Measurements from ENCODE around the gene SCGN. TPM values are rescaled to one million over a fixed set of nuclear protein-coding genes. Genes with fewer than 3 reads are reported as not detected.
A peak's percentile ranks its signal among the peaks of the same experiment; 100 is the strongest.

SCGN gene
- total and polyA plus RNA-seq, 2 of the 13 experiments (the other 11 are each of a cell fraction or from before 2014, with no cell fraction given): 2.9 to 29.0 TPM

GRCh38 chr6:25641940-25642666 lies 9.9 kb upstream of the SCGN start (continued):
- peak; percentile 95 for TF ChIP-seq GFI1 (CRISPR knock-in tag; IDR thresholded peaks at IDR 0.05; ENCODE audit: borderline replicate concordance)
- TF ChIP-seq ZNF234 (CRISPR knock-in tag; conservative IDR thresholded peaks at IDR 0.05): no peak
- TF ChIP-seq HMG20A (CRISPR knock-in tag; IDR thresholded peaks at IDR 0.05; ENCODE audit: borderline replicate concordance): peak; percentile 75; the same call in 1 of the 2 replicates
- peak; percentile 74 for TF ChIP-seq DPF2 (CRISPR knock-in tag; IDR thresholded peaks at IDR 0.05; ENCODE audit: borderline replicate concordance, low read depth)
- TF ChIP-seq ZNF264 (CRISPR knock-in tag; IDR thresholded peaks at IDR 0.05): 0 out of 2 replicates have a peak, but pooled peaks have one; percentile 60
- TF ChIP-seq POLR2G (IDR thresholded peaks at IDR 0.05; ENCODE audit: low read depth, low read length): peak; percentile 57; the same call in 1 of the 2 replicates
- peak; percentile 44; the same call in 1 of the 2 replicates for TF ChIP-seq RCOR2 (CRISPR knock-in tag; IDR thresholded peaks at IDR 0.05)
- TF ChIP-seq MEIS1 (CRISPR knock-in tag; IDR thresholded peaks at IDR 0.05; ENCODE audit: borderline replicate concordance): no peak
- TF ChIP-seq, protein P1, sequence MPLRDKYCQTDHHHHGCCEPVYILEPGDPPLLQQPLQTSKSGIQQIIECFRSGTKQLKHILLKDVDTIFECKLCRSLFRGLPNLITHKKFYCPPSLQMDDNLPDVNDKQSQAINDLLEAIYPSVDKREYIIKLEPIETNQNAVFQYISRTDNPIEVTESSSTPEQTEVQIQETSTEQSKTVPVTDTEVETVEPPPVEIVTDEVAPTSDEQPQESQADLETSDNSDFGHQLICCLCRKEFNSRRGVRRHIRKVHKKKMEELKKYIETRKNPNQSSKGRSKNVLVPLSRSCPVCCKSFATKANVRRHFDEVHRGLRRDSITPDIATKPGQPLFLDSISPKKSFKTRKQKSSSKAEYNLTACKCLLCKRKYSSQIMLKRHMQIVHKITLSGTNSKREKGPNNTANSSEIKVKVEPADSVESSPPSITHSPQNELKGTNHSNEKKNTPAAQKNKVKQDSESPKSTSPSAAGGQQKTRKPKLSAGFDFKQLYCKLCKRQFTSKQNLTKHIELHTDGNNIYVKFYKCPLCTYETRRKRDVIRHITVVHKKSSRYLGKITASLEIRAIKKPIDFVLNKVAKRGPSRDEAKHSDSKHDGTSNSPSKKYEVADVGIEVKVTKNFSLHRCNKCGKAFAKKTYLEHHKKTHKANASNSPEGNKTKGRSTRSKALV (CRISPR knock-in tag; IDR thresholded peaks at IDR 0.05): peak; percentile 4; the same call in 1 of the 2 replicates
- TF ChIP-seq ZNF761 (CRISPR knock-in tag; conservative IDR thresholded peaks at IDR 0.05): 0 out of 2 replicates have a peak, but pooled peaks have one; percentile 52
- TF ChIP-seq NR2F6 (IDR thresholded peaks at IDR 0.05): peak; percentile 80
- peak; percentile 74 for TF ChIP-seq NR2F6 (CRISPR knock-in tag; IDR thresholded peaks at IDR 0.05)
- peak; percentile 61; the same call in 1 of the 2 replicates for TF ChIP-seq ZKSCAN8 (CRISPR knock-in tag; IDR thresholded peaks at IDR 0.05; ENCODE audit: borderline replicate concordance)
- no peak for TF ChIP-seq EEA1 (CRISPR knock-in tag; IDR thresholded peaks at IDR 0.05; ENCODE audit: borderline replicate concordance)
- peak in 1 of 2 experiments; percentile 92; a peak in 2 of 4 replicates for TF ChIP-seq EP300 (IDR thresholded peaks at IDR 0.05; ENCODE audit: low read depth in 2 of 2, low read length in 2 of 2)
- no peak for TF ChIP-seq EP300 (CRISPR knock-in tag; IDR thresholded peaks at IDR 0.05; ENCODE audit: borderline replicate concordance)
- TF ChIP-seq SALL1 (CRISPR knock-in tag; IDR thresholded peaks at IDR 0.05): peak; percentile 84; the same call in 1 of the 2 replicates
- no peak for TF ChIP-seq ZNF512B (CRISPR knock-in tag; IDR thresholded peaks at IDR 0.05; ENCODE audit: borderline replicate concordance)
- no peak for TF ChIP-seq ATAD3A (CRISPR knock-in tag; IDR thresholded peaks at IDR 0.05)
- peak; percentile 91 for TF ChIP-seq GATAD2A (CRISPR knock-in tag; IDR thresholded peaks at IDR 0.05)
- TF ChIP-seq SOX5 (CRISPR knock-in tag; IDR thresholded peaks at IDR 0.05; ENCODE audit: borderline replicate concordance): peak; percentile 74; the same call in 1 of the 2 replicates
- peak; percentile 40; the same call in 1 of the 2 replicates for TF ChIP-seq POGZ (CRISPR knock-in tag; IDR thresholded peaks at IDR 0.05)
- peak; percentile 66 for TF ChIP-seq NCOR1 (IDR thresholded peaks at IDR 0.05; ENCODE audit: borderline replicate concordance, low read length)
- TF ChIP-seq NFIC (IDR thresholded peaks at IDR 0.05; ENCODE audit: low read length): peak; percentile 93; the same call in 1 of the 2 replicates
- 0 out of 2 replicates have a peak, but pooled peaks have one; percentile 17 for TF ChIP-seq ZNF510 (CRISPR knock-in tag; IDR thresholded peaks at IDR 0.05; ENCODE audit: low read depth)
- peak; percentile 94 for TF ChIP-seq TEAD3 (CRISPR knock-in tag; optimal IDR thresholded peaks at IDR 0.05; ENCODE audit: borderline replicate concordance)
- peak; percentile 91 for TF ChIP-seq ZSCAN29 (CRISPR knock-in tag; conservative IDR thresholded peaks at IDR 0.05)
- peak; percentile 56; the same call in 1 of the 2 replicates for TF ChIP-seq RXRB (CRISPR knock-in tag; IDR thresholded peaks at IDR 0.05; ENCODE audit: borderline replicate concordance)
